Colonic mucosa (tissue), 4 donors: ENCODE results near the gene UPF1. TPM values are rescaled to one million over a fixed set of nuclear protein-coding genes. Genes with fewer than 3 reads are reported as not detected.
A peak's percentile ranks its signal among the peaks of the same experiment; 100 is the strongest.

ENCODE experiments used
- DNase-seq: peaks from one replicate; pipeline ENCODE4 v3.0.0-alpha.2; 2020
- H3K27ac ChIP-seq: fragments of 200-600 bp; one replicate; pipeline ENCODE4 v1.8.0; 2021
- H3K27me3 ChIP-seq: fragments of 200-600 bp; one replicate; pipeline ENCODE4 v1.8.0; 2021
- H3K36me3 ChIP-seq: fragments of 200-600 bp; one replicate; pipeline ENCODE4 v1.8.0; 2021
- H3K4me1 ChIP-seq: fragments of 200-600 bp; one replicate; pipeline ENCODE4 v1.8.0; 2021; ENCODE audit warnings: mild to moderate bottlenecking
- H3K4me3 ChIP-seq: fragments of 200-600 bp; one replicate; pipeline ENCODE4 v1.8.0; 2021
- H3K9ac ChIP-seq, 2 donors: one replicate each; pipeline ENCODE4 v1.7.0; 2013; ENCODE audit warnings: control low read depth in 2 of 2, low read depth in 2 of 2, low read length in 2 of 2
- H3K9me3 ChIP-seq: fragments of 200-600 bp; one replicate; pipeline ENCODE4 v1.8.0; 2021
- CTCF ChIP-seq: fragments of 200-600 bp; IDR thresholded peaks from one replicate; pipeline ENCODE4 v1.8.0; 2022; ENCODE audit warnings: antibody characterized with exemption, mild to moderate bottlenecking
- intact Hi-C: fragments of 100-400 bp; cut with DNase I; formaldehyde crosslinking; loops from one replicate; pipeline ENCODE4 v1.14.1; 2022
- total RNA-seq, 2 donors: library from RNA; stranded (reverse); fragmentation: NEBNext Ultra II Directional in 1 of 2; extraction: Animal tissue kit (Norgen Biotek cat#: 25700) in 1 of 2; gene quantifications; one replicate each; pipeline ENCODE4 v1.2.1, GENCODE V29; 2021
- donor health status: healthy.
- donor health status: DM: no; HTN: no; CAD: no.
- donor health status: DM: no; HTN: no; CAD: no.

UPF1 gene
- total RNA-seq, 2 donors from 2014 or later = 77.5 to 113 TPM

GRCh38 chr19:18833849-18834643 is 2.3 kb downstream of the UPF1 start:
- peak overlapping the region; percentile 54 to 99 for H3K9ac ChIP-seq
- peak overlapping the region; percentile 90 for H3K4me3 ChIP-seq
- no peaks in the 10 kb centered on the region for H3K9me3 ChIP-seq
- H3K27me3 ChIP-seq = no peaks in the 10 kb centered on the region
- peak; percentile 57 for DNase-seq
- intact Hi-C loops = no loop called here
- H3K27ac ChIP-seq = peak overlapping the region; percentile 69
- TF ChIP-seq CTCF = no peak
- no peaks in the 10 kb centered on the region for H3K36me3 ChIP-seq
- H3K4me1 ChIP-seq = peaks cover 3% of the 10 kb centered on the region

- Histone ChIP-seq H3K9ac (peak overlapping the region in 1 of 2 donors; percentile 99), H3K27me3 (no peaks in the 10 kb centered on the region), H3K4me1 (peaks cover 5% of the 10 kb centered on the region), H3K36me3 (no peaks in the 10 kb centered on the region), H3K27ac (peak overlapping the region; percentile 69), H3K9me3 (no peaks in the 10 kb centered on the region), H3K4me3 (no peak overlapping the region)
- no peak for DNase-seq
- intact Hi-C loops = no loop called here
- TF ChIP-seq CTCF = no peak
Observed at GRCh38 chr19:18834644-18834984, 2.9 kb downstream of the UPF1 start.

GRCh38 chr19:18839465-18840287 is 7.9 kb downstream of the UPF1 start:
- H3K27me3 ChIP-seq = no peaks in the 10 kb centered on the region
- H3K4me3 ChIP-seq = no peak overlapping the region
- intact Hi-C loops = loop anchor here (10.0 kb wide), 2 partner anchors 155 to 385 kb away; partner anchors contain the start of gene CRTC1
- H3K4me1 ChIP-seq = peaks cover 13% of the 10 kb centered on the region
- peak overlapping the region in 1 of 2 donors; percentile 20 for H3K9ac ChIP-seq
- H3K36me3 ChIP-seq = no peaks in the 10 kb centered on the region
- TF ChIP-seq CTCF = no peak
- DNase-seq = no peak
- H3K9me3 ChIP-seq = no peaks in the 10 kb centered on the region
- H3K27ac ChIP-seq = no peak overlapping the region

- Histone ChIP-seq H3K4me3 (no peak overlapping the region), H3K27ac (no peak overlapping the region), H3K36me3 (no peaks in the 10 kb centered on the region), H3K9ac (no peak overlapping the region), H3K27me3 (no peaks in the 10 kb centered on the region), H3K9me3 (no peaks in the 10 kb centered on the region), H3K4me1 (peaks cover 13% of the 10 kb centered on the region)
- DNase-seq = no peak
- intact Hi-C loops = loop anchor here (10.0 kb wide), 2 partner anchors 156 to 386 kb away; partner anchors contain the start of gene CRTC1
- TF ChIP-seq CTCF = no peak
Observed at GRCh38 chr19:18840288-18841267, 8.8 kb downstream of the UPF1 start.

- intact Hi-C loops = loop anchor here (10.0 kb wide), 2 partner anchors 157 to 387 kb away; partner anchors contain the start of gene CRTC1
- Histone ChIP-seq H3K4me3 (no peak overlapping the region), H3K4me1 (peaks cover 13% of the 10 kb centered on the region), H3K27me3 (no peaks in the 10 kb centered on the region), H3K9me3 (no peaks in the 10 kb centered on the region), H3K27ac (no peak overlapping the region), H3K36me3 (no peaks in the 10 kb centered on the region), H3K9ac (no peak overlapping the region)
- TF ChIP-seq CTCF = no peak
- no peak for DNase-seq
Observed at GRCh38 chr19:18841400-18841799, 9.6 kb downstream of the UPF1 start.
